HepG2 (cell line): ENCODE results near the gene CCBE1. TPM values are rescaled to one million over a fixed set of nuclear protein-coding genes. Genes with fewer than 3 reads are reported as not detected.

ENCODE experiments used
- ATAC-seq: fragments of 200-7000 bp; cut with Tn5 transposase; 3 replicates; pipeline ENCODE4 v1.9.1; 2020; ENCODE audit warnings: mild to moderate bottlenecking, moderate library complexity
- BruUV-seq: library from RNA; stranded (reverse); fragments of 400-500 nt; replicated peaks from 2 replicates; lab custom pipeline; 2021; lab: Mats Ljungman, UMichigan
- CTCF ChIA-PET: fragments of 300-600 bp; formaldehyde crosslinking; extraction: SDS; loops from one replicate; lab custom pipeline; 2021; ENCODE audit warnings: low total read pairs, inconsistent platforms, low intra/inter-chr PET ratio; lab: Yijun Ruan, JAX
- POLR2A ChIA-PET: fragments of 350-600 bp; sonication (Branson Sonifier 250); formaldehyde crosslinking; loops from one replicate; lab custom pipeline; 2020; ENCODE audit warnings: antibody characterized with exemption, inconsistent platforms; lab: Yijun Ruan, JAX
- DNase-seq: peaks from one replicate; pipeline ENCODE4 v3.0.0-alpha.2; 2015; ENCODE audit warnings: low spot score
- FAIRE-seq: peaks from 3 replicates; lab custom pipeline; 2011; peaks lifted over from hg19 to GRCh38; lab: Jason Lieb, UNC
- H2AFZ ChIP-seq: one replicate; pipeline ENCODE4 v1.6.1; 2011; ENCODE audit warnings: low read length, inconsistent platforms
- H3K27ac ChIP-seq: fragments of 300-600 bp; 3 replicates; pipeline ENCODE4 v1.8.0; 2011; ENCODE audit warnings: mixed run types, mild to moderate bottlenecking, mixed read lengths, low read length, inconsistent platforms; ENCODE audit not compliant: insufficient read depth; ENCODE audit errors: extremely low read length
- H3K27me3 ChIP-seq, 2 experiments: fragments of 200-600 bp in 1 of 2; 2 replicates in 1 of 2; 3 replicates in 1 of 2; pipeline versions ENCODE4 v1.6.0 to v1.8.0; 2011; ENCODE audit warnings: low read length in 2 of 2, mild to moderate bottlenecking in 2 of 2, moderate library complexity in 2 of 2, inconsistent platforms in 1 of 2; ENCODE audit not compliant: insufficient read depth in 2 of 2, control insufficient read depth in 1 of 2
- H3K36me3 ChIP-seq, 2 experiments: fragments of 200-600 bp in 1 of 2; replicated peaks in 1 of 2; 2 replicates in 1 of 2; 3 replicates in 1 of 2; pipeline versions ENCODE4 v1.5.1 to v1.8.0; 2011; ENCODE audit warnings: low read length in 2 of 2, inconsistent platforms in 1 of 2; ENCODE audit not compliant: insufficient read depth in 2 of 2, control insufficient read depth in 1 of 2
- H3K4me1 ChIP-seq: 2 replicates; pipeline ENCODE4 v1.5.1; 2012; ENCODE audit warnings: low read length, inconsistent platforms; ENCODE audit not compliant: insufficient read depth
- H3K4me2 ChIP-seq: 2 replicates; pipeline ENCODE4 v1.6.0; 2011; ENCODE audit warnings: low read depth, low read length, inconsistent platforms
- H3K4me3 ChIP-seq, 3 experiments: fragments of 200-600 bp in 1 of 3; sonication (generic), shearing (Covaris generic) in 1 of 3; replicated peaks in 1 of 3; 2 replicates each; pipeline ENCODE4 v1.5.1; 2011 to 2016; ENCODE audit warnings: low read length in 3 of 3, inconsistent platforms in 2 of 3, low read depth in 2 of 3, mild to moderate bottlenecking in 2 of 3, control low read depth in 1 of 3, mixed read lengths in 1 of 3; ENCODE audit not compliant: insufficient read depth in 1 of 3
- H3K79me2 ChIP-seq: one replicate; pipeline ENCODE4 v1.6.1; 2011; ENCODE audit warnings: low read length, inconsistent platforms; ENCODE audit not compliant: insufficient read depth
- H3K9ac ChIP-seq: 2 replicates; pipeline ENCODE4 v1.6.0; 2011; ENCODE audit warnings: mild to moderate bottlenecking, low read depth, low read length, inconsistent platforms; ENCODE audit not compliant: insufficient read depth
- H3K9me3 ChIP-seq: 2 replicates; pipeline ENCODE4 v1.5.1; 2012; ENCODE audit warnings: mild to moderate bottlenecking, low read length
- H4K20me1 ChIP-seq: 2 replicates; pipeline ENCODE4 v1.6.0; 2011; ENCODE audit warnings: inconsistent platforms, mild to moderate bottlenecking, low read length, moderate library complexity; ENCODE audit not compliant: insufficient read depth
- ATF4 ChIP-seq, 2 experiments: fragments of 450-650 bp in 1 of 2; sonication (generic) in 1 of 2; formaldehyde crosslinking; IDR thresholded peaks; 2 replicates each; pipeline versions ENCODE4 v1.5.0 to v1.8.0; 2020 to 2022; ENCODE audit warnings: mild to moderate bottlenecking in 1 of 2, missing genetic modification reagents in 1 of 2
- CBX2 ChIP-seq, 2 experiments: fragments of 200-600 bp in 1 of 2; sonication (generic); formaldehyde crosslinking in 1 of 2; IDR thresholded peaks; 2 replicates each; pipeline versions ENCODE4 v1.7.0 to v1.8.1; 2018 to 2022; ENCODE audit warnings: low read depth in 2 of 2, low read length in 1 of 2, mild to moderate bottlenecking in 1 of 2, missing genetic modification reagents in 1 of 2
- MNT ChIP-seq: fragments of 450-650 bp; IDR thresholded peaks from 2 replicates; pipeline ENCODE4 v1.6.1; 2016
- RELA ChIP-seq: sonication (generic); formaldehyde crosslinking; IDR thresholded peaks from 2 replicates; pipeline ENCODE4 v1.4.0; 2020; ENCODE audit warnings: missing genetic modification reagents
- RFX5 ChIP-seq: IDR thresholded peaks from 2 replicates; pipeline ENCODE4 v1.6.1; 2011; ENCODE audit warnings: low read depth, low read length, improper control_type of control experiment
- STAT5B ChIP-seq: sonication (generic); formaldehyde crosslinking; IDR thresholded peaks from 2 replicates; pipeline ENCODE4 v1.4.0; 2020; ENCODE audit warnings: missing genetic modification reagents
- ZNF558 ChIP-seq: sonication (generic); formaldehyde crosslinking; IDR thresholded peaks from 2 replicates; pipeline ENCODE4 v1.9.0; 2022; ENCODE audit warnings: mild to moderate bottlenecking, missing genetic modification reagents, borderline replicate concordance
- ZNF737 ChIP-seq: sonication (generic); formaldehyde crosslinking; IDR thresholded peaks from 2 replicates; pipeline ENCODE4 v1.5.0; 2020; ENCODE audit warnings: missing genetic modification reagents, mild to moderate bottlenecking, borderline replicate concordance
- WGBS: methylation state at CpG from one replicate; pipeline ENCODE4 v1.1.6; 2017; ENCODE audit warnings: low lambda C conversion rate; 5-methylcytosine and 5-hydroxymethylcytosine counted together
- in situ Hi-C: cut with HindIII; loops from 2 replicates; pipeline ENCODE4 v1.10.0; 2017; ENCODE audit warnings: low pct_unique_long_range_greater_than_20kb; ENCODE audit not compliant: extremely low pct_ligation_motif_present
- intact Hi-C: fragments of 100-400 bp; cut with micrococcal nuclease; formaldehyde crosslinking; loops from one replicate; pipeline ENCODE4 v1.10.0; 2022; ENCODE audit not compliant: unreplicated experiment
- polyA plus RNA-seq, 8 experiments: library from polyadenylated mRNA; depleted of rRNA in 3 of 8; stranded (reverse) in 7 of 8; unstranded in 1 of 8; fragments of >200 nt; fragmentation: Illumina TruSeq in 4 of 8; extraction: Trizol in 4 of 8; gene quantifications; 2 replicates each; pipeline versions ENCODE4 v1.2.1 to v1.2.3, GENCODE V29; 2011 to 2016; ENCODE audit warnings: low read depth in 4 of 8, missing spikeins in 1 of 8, mixed read lengths in 1 of 8; ENCODE audit not compliant: insufficient read depth in 1 of 8
- total RNA-seq, 5 experiments: library from RNA; depleted of rRNA; stranded (reverse); fragments of >200 nt; fragmentation: Illumina TruSeq; extraction: Trizol; gene quantifications; 2 replicates each; pipeline ENCODE4 v1.2.3, GENCODE V29; 2016; ENCODE audit warnings: low read depth in 1 of 5
- TF ChIP-seq, protein P1 (sequence below): sonication (generic); IDR thresholded peaks from 2 replicates; pipeline ENCODE4 v1.6.1; 2016; ENCODE audit warnings: low read depth, borderline replicate concordance
- TF ChIP-seq, protein P2 (sequence below): sonication (generic); formaldehyde crosslinking; IDR thresholded peaks from 2 replicates; pipeline ENCODE4 v1.4.0; 2020; ENCODE audit warnings: missing genetic modification reagents

The CCBE1 gene
- total and polyA plus RNA-seq, 2 of the 13 experiments (the other 11 are each of a cell fraction or from before 2014, with no cell fraction given), result not detected

- CTCF ChIA-PET, result no interaction called here
- Histone ChIP-seq H2AFZ (no peak overlapping the region), H3K9ac (no peak overlapping the region), H3K4me1 (no peaks in the 10 kb centered on the region), H3K27ac (no peak overlapping the region), H4K20me1 (no peaks in the 10 kb centered on the region), H3K79me2 (no peaks in the 10 kb centered on the region), H3K9me3 (no peaks in the 10 kb centered on the region), H3K4me3 (no peak overlapping the region), H3K4me2 (no peak overlapping the region), H3K27me3 (peaks cover 1 to 21% of the 10 kb centered on the region in 2 experiments; a peak in 3 of 5 replicates), H3K36me3 (no peaks in the 10 kb centered on the region)
- no peak for ATAC-seq
- TF ChIP-seq MNT (no peak), RFX5 (no peak), STAT5B (CRISPR knock-in tag) (no peak), RELA (CRISPR knock-in tag) (no peak)
- TF ChIP-seq, protein P1, sequence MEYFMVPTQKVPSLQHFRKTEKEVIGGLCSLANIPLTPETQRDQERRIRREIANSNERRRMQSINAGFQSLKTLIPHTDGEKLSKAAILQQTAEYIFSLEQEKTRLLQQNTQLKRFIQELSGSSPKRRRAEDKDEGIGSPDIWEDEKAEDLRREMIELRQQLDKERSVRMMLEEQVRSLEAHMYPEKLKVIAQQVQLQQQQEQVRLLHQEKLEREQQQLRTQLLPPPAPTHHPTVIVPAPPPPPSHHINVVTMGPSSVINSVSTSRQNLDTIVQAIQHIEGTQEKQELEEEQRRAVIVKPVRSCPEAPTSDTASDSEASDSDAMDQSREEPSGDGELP, result no peak
- intact Hi-C loops (loop anchor here (10.0 kb wide), 1 partner anchor 165 kb away; no protein-coding TSS in a partner anchor), in situ Hi-C loops (no loop called here)
- DNase-seq, result no peak
- 2% methylated on average over 3 of the region's 3 CpGs for WGBS
- BruUV-seq, result no TSS peak
- FAIRE-seq, result no peak
- POLR2A ChIA-PET, result no interaction called here
These were observed 77.4 kb downstream of the CCBE1 start for GRCh38 chr18:59619816-59620215.

- H3K4me3 ChIP-seq, result no peak overlapping the region
- ATAC-seq, result no peak
- 3% methylated on average over 3 of the region's 3 CpGs for WGBS
- no peaks in the 10 kb centered on the region for H3K9me3 ChIP-seq
- CTCF ChIA-PET, result no interaction called here
- no peak overlapping the region for H2AFZ ChIP-seq
- no peak overlapping the region for H3K9ac ChIP-seq
- H3K27me3 ChIP-seq, result peaks cover 1 to 21% of the 10 kb centered on the region in 2 experiments; a peak in 3 of 5 replicates
- no peak overlapping the region for H3K4me2 ChIP-seq
- POLR2A ChIA-PET, result no interaction called here
- H4K20me1 ChIP-seq, result no peaks in the 10 kb centered on the region
- no peaks in the 10 kb centered on the region for H3K4me1 ChIP-seq
- H3K36me3 ChIP-seq, result no peaks in the 10 kb centered on the region
- no peaks in the 10 kb centered on the region for H3K79me2 ChIP-seq
- no TSS peak for BruUV-seq
- DNase-seq, result no peak
- FAIRE-seq, result no peak
- in situ Hi-C loops, result no loop called here
- no peak overlapping the region for H3K27ac ChIP-seq
- intact Hi-C loops, result loop anchor here (10.0 kb wide), 1 partner anchor 163 kb away; no protein-coding TSS in a partner anchor
- TF ChIP-seq, protein P2, sequence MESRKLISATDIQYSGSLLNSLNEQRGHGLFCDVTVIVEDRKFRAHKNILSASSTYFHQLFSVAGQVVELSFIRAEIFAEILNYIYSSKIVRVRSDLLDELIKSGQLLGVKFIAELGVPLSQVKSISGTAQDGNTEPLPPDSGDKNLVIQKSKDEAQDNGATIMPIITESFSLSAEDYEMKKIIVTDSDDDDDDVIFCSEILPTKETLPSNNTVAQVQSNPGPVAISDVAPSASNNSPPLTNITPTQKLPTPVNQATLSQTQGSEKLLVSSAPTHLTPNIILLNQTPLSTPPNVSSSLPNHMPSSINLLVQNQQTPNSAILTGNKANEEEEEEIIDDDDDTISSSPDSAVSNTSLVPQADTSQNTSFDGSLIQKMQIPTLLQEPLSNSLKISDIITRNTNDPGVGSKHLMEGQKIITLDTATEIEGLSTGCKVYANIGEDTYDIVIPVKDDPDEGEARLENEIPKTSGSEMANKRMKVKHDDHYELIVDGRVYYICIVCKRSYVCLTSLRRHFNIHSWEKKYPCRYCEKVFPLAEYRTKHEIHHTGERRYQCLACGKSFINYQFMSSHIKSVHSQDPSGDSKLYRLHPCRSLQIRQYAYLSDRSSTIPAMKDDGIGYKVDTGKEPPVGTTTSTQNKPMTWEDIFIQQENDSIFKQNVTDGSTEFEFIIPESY (CRISPR knock-in tag), result no peak
- no peak for TF ChIP-seq CBX2 (IDR thresholded peaks at IDR 0.05; ENCODE audit: low read depth, low read length)
- TF ChIP-seq CBX2 (CRISPR knock-in tag; IDR thresholded peaks at IDR 0.05; ENCODE audit: low read depth), result no peak
- TF ChIP-seq ZNF558, result no peak
- no peak for TF ChIP-seq ATF4 (CRISPR knock-in tag; IDR thresholded peaks at IDR 0.05)
- no peak for TF ChIP-seq ZNF737
These were observed 79.7 kb downstream of the CCBE1 start for GRCh38 chr18:59617468-59617932.
